Measurements from ENCODE around the gene TK2.

Gene TK2

GRCh38 chr16:66544016-66544757 is 5.7 kb downstream of the TK2 start:
- DNase-seq = no peak

- DNase-seq = no peak
Observed at GRCh38 chr16:66543541-66543940, 6.4 kb downstream of the TK2 start.

GRCh38 chr16:66542396-66542795 is 7.5 kb downstream of the TK2 start:
- DNase-seq = no peak

GRCh38 chr16:66541388-66542355 is 8.2 kb downstream of the TK2 start:
- no peak for DNase-seq

- no peak for DNase-seq
Observed at GRCh38 chr16:66539623-66540469, 10.1 kb downstream of the TK2 start.

- DNase-seq = no peak
Observed at GRCh38 chr16:66538910-66539309, 11.0 kb downstream of the TK2 start.

- DNase-seq = no peak
Observed at GRCh38 chr16:66537236-66537635, 12.7 kb downstream of the TK2 start.

GRCh38 chr16:66536525-66536924 is 13.4 kb downstream of the TK2 start:
- DNase-seq = no peak

- DNase-seq = no peak
Observed at GRCh38 chr16:66534376-66534799, 15.5 kb downstream of the TK2 start.

GRCh38 chr16:66529475-66529874 is 20.4 kb downstream of the TK2 start:
- DNase-seq = no peak

GRCh38 chr16:66528294-66528693 is 21.6 kb downstream of the TK2 start:
- no peak for DNase-seq

- no peak for DNase-seq
Observed at GRCh38 chr16:66525396-66526180, 24.3 kb downstream of the TK2 start.

- no peak for DNase-seq
Observed at GRCh38 chr16:66524601-66525164, 25.2 kb downstream of the TK2 start.

GRCh38 chr16:66523861-66524354 is 26.0 kb downstream of the TK2 start:
- no peak for DNase-seq

GRCh38 chr16:66522816-66523590 is 26.9 kb downstream of the TK2 start:
- DNase-seq = no peak

- no peak for DNase-seq
Observed at GRCh38 chr16:66521951-66522771, 27.8 kb downstream of the TK2 start.

GRCh38 chr16:66521252-66521713 is 28.6 kb downstream of the TK2 start:
- DNase-seq = no peak

GRCh38 chr16:66520406-66521170 is 29.3 kb downstream of the TK2 start:
- DNase-seq = no peak

All from NCI-H1105 (cell line).